Hematopoietic multipotent progenitor cell treated with erythropoietin and hydrocortisone succinate and interleukin-3 and kit ligand, for 8 days (in vitro differentiated cells): ENCODE results near the gene GALNT7.
"Not testable (repeated sequence)": the region's sequence is repeated elsewhere in the genome, so short reads cannot be mapped to it uniquely, and the experiment has no call there.

Experiments
- DNase-seq: peaks from one replicate; pipeline ENCODE4 v3.0.0-alpha.2; 2015

GALNT7 gene, protein sequence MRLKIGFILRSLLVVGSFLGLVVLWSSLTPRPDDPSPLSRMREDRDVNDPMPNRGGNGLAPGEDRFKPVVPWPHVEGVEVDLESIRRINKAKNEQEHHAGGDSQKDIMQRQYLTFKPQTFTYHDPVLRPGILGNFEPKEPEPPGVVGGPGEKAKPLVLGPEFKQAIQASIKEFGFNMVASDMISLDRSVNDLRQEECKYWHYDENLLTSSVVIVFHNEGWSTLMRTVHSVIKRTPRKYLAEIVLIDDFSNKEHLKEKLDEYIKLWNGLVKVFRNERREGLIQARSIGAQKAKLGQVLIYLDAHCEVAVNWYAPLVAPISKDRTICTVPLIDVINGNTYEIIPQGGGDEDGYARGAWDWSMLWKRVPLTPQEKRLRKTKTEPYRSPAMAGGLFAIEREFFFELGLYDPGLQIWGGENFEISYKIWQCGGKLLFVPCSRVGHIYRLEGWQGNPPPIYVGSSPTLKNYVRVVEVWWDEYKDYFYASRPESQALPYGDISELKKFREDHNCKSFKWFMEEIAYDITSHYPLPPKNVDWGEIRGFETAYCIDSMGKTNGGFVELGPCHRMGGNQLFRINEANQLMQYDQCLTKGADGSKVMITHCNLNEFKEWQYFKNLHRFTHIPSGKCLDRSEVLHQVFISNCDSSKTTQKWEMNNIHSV

DNA sequence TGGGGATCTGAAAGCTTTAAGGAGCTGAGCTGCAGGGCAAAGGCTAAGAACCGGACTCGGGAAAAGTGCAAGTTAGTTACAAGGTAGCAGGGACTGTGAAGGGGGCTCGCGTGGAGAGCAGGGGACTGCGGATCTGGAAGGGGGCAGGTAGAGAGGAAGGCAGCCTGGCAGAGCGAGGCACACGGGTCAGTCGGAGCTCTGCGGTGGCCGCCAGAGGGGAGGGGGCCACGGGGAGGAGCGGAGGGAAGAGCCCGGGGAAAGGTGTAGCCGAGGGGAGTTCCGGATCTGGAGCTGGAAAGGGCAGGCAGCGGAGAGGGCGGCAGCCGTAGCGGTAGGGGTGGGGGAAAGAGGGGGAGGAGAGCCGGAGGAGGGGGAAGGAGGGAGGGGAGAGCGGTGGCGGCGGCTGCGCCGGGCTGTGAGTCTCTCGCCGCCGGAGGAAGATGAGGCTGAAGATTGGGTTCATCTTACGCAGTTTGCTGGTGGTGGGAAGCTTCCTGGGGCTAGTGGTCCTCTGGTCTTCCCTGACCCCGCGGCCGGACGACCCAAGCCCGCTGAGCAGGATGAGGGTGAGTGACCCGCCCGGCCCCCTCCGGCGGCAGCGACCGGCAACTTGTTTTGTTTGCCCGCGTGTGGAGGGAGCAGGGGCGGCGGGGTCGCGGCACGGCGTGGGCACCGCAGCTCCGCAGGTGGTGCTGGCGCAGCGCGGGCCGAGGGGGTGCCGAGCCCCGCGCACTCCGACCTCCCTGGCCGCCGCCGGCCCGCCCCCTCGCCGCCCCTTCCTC, at the start of gene GALNT7:
GALNT7 (plus strand) TSS at position 416 of the 782 bp plus-strand sequence; CDS start at position 441, 25 bp downstream.
- DNase-seq, result peak; percentile 70

- DNase-seq, result not testable (repeated sequence)
Measured at GRCh38 chr4:173118819-173119218, 49.8 kb upstream of the GALNT7 start.

- no peak for DNase-seq
Measured at GRCh38 chr4:173119818-173120217, 48.8 kb upstream of the GALNT7 start.

- peak; percentile 25 for DNase-seq
Measured at GRCh38 chr4:173121076-173121561, 47.5 kb upstream of the GALNT7 start.

- peak; percentile 35 for DNase-seq
Measured at GRCh38 chr4:173124209-173124865, 44.3 kb upstream of the GALNT7 start.

DNA sequence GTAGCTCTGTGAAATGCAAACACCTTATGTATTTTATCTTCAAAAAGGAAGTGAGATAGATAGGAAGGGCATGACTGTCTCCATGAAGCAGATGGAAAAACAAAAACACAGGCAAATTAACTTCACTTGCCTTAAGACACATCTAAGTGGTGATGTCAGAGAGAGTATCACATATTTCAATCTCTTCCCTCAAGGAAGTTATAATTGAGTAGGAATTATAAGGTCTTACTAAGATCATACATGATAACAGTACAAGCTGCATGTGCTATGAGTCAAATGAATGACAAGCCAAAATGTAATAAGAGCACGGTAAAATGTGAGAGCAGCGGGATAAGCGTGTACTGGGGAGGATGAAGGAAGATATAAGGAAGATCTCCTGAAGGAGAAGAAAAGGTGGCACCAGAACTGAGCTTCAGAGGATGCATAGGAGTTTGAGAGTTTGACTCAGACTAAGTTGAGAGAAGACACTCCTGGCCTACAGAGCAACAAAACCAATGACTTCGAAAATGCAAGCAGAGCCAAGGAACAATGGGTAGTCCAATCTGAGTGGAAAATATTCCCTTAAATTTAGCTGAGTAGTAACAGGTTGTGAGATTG, 43.3 kb upstream of the GALNT7 start:
- DNase-seq, result no peak

DNA sequence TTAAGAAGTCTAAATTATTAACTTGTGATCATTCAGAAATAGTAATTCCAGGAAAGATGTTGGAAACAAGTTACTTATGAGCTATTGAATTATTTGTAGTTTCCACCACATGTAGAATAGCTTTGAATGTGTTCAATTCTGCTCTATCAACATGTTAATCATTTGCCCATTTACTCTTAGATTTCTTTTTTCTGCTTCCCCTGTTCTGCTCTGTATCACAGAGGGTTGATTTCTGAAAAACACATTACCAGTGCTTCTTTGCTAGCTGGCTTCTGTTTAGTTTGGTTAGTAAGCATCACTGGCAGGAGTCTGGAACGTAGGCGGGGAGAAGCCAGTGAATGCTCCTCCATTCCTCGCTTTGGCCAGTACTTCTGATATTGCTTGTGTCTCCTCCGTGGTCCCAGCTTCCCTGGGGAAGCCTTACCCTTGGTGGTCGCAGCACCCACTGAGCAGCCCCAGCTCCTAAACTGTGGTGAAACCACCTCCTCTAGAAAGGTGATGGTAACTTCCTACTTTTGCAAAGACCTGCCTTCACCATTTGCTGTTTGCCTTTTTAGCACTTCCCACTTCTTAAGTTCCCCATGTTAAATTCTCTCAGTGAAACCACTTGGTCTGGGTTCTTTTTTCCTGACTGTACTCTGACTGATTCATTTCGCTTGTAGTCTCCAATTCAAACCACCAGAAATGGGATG, 40.3 kb upstream of the GALNT7 start:
- no peak for DNase-seq

- no peak for DNase-seq
Measured at GRCh38 chr4:173130687-173131086, 37.9 kb upstream of the GALNT7 start.

- DNase-seq, result no peak
Measured at GRCh38 chr4:173134426-173134825, 34.2 kb upstream of the GALNT7 start.

GRCh38 chr4:173135241-173135847, 33.3 kb upstream of the GALNT7 start:
- DNase-seq, result no peak

- DNase-seq, result no peak
Measured at GRCh38 chr4:173138624-173139023, 30.0 kb upstream of the GALNT7 start.

DNA sequence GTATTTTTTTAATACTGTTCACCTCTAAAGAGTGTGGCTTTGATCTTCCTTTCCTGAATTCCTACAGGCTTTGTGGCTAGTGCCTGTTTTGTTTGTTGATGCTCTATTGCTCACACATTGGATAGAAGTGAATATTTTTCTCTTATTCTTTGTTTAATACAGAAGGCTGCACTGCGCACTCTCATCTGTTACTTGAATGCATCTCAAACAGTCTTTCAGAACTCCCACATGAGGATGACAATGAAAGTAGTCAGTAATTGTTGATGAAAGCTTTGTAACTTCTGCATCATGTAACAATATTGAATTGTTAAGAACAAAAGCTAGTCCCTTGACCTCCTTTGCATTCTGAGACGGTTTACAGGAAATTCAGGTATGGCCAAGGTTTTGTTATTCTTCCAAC, 29.1 kb upstream of the GALNT7 start:
- no peak for DNase-seq

DNA sequence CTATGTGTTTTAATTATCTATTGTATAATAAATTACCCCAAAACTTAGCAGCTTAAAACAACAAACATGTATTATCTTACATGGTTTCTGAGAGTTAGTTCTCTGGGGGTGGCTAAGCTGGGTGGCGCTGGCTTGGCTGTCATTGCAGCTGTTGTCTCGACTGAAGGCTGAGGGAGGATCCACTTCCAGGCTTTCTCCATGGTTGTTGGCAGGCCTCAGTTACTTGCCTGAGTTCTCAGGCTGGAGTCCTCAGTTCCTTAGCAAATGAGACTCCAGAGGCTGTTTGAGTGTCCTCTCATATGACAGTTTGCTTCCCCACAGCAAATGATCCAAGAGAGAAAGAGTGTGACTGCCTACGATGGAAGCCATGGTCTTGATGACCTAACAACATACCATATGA, 23.5 kb upstream of the GALNT7 start:
- no peak for DNase-seq

- DNase-seq, result no peak
Measured at GRCh38 chr4:173146456-173146855, 22.2 kb upstream of the GALNT7 start.

GRCh38 chr4:173151496-173151895, 17.1 kb upstream of the GALNT7 start:
- no peak for DNase-seq

GRCh38 chr4:173152104-173152503, 16.5 kb upstream of the GALNT7 start:
- no peak for DNase-seq

- no peak for DNase-seq
Measured at GRCh38 chr4:173153445-173153844, 15.2 kb upstream of the GALNT7 start.

DNA sequence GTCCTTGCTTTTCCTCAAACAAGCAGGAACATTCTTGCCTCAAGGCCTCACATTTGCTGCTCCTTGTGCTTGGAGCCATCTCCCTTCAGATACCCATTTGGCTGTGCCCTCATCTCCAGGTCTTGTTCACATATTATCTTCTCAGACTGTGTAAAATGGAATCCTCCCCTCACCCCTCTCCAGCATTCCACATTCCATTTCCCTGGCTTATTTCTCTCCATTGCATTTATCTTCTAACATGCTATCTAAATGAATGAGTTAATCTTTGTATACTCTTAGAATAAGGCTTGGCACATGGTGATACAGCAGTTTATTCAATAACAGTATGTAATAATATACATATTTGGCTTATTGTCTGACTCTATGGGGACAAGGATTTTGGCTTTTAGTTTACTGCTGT, 8.8 kb upstream of the GALNT7 start:
- no peak for DNase-seq

DNA sequence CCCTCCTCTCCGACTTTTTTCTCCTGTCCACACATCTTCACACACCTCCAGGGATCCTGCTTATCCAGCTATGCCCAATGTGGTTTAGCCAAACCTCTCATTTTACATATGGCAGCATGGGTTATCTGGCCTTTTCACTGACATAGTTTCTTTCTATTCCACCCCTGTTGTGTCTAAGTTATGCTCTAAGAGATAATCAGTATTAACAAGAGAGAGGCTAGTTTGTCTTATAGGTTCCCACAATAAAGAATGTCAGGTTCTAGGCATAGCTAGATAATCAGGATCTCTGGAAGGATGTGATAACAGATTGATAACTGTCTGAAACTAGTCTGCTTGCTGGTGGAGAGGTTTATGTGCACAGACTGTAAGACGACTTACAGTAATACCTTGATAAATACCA, 7.7 kb upstream of the GALNT7 start:
- DNase-seq, result peak; percentile 63

- peak; percentile 71 for DNase-seq
Measured at GRCh38 chr4:173161311-173161710, 7.3 kb upstream of the GALNT7 start.

- no peak for DNase-seq
Measured at GRCh38 chr4:173165706-173166105, 2.9 kb upstream of the GALNT7 start.
